Liver (tissue), 9 donors: Measurements from ENCODE around the gene PNMA1. TPM values are rescaled to one million over a fixed set of nuclear protein-coding genes. Genes with fewer than 3 reads are reported as not detected.

Experiments
- DNase-seq: peaks from one replicate; pipeline ENCODE4 v3.0.0-alpha.2; 2017; ENCODE audit warnings: low spot score
- H3K27ac ChIP-seq, 2 donors: one replicate each; pipeline ENCODE4 v1.7.0; 2013; ENCODE audit warnings: inconsistent platforms in 2 of 2, low read length in 2 of 2, control low read depth in 1 of 2, low read depth in 1 of 2, mild to moderate bottlenecking in 1 of 2
- H3K27me3 ChIP-seq, 4 donors: one replicate each; pipeline versions ENCODE4 v1.6.1 to v1.7.0; 2013; ENCODE audit warnings: low read length in 3 of 4, inconsistent platforms in 1 of 4, mild to moderate bottlenecking in 1 of 4, moderate library complexity in 1 of 4; ENCODE audit not compliant: control insufficient read depth in 4 of 4, insufficient read depth in 4 of 4
- H3K36me3 ChIP-seq, 4 donors: one replicate each; pipeline versions ENCODE4 v1.6.1 to v1.7.0; 2013; ENCODE audit warnings: low read length in 3 of 4, mild to moderate bottlenecking in 3 of 4, low read depth in 1 of 4, moderate library complexity in 1 of 4; ENCODE audit not compliant: control insufficient read depth in 4 of 4, insufficient read depth in 3 of 4
- H3K4me1 ChIP-seq, 4 donors: one replicate each; pipeline versions ENCODE4 v1.6.1 to v1.7.0; 2013; ENCODE audit warnings: low read length in 3 of 4, mild to moderate bottlenecking in 3 of 4, moderate library complexity in 1 of 4; ENCODE audit not compliant: control insufficient read depth in 4 of 4, insufficient read depth in 4 of 4
- H3K4me3 ChIP-seq, 3 donors: one replicate each; pipeline versions ENCODE4 v1.6.1 to v1.7.0; 2013; ENCODE audit warnings: low read length in 3 of 3, control low read depth in 1 of 3, low read depth in 1 of 3, mild to moderate bottlenecking in 1 of 3
- H3K9ac ChIP-seq, 2 donors: one replicate each; pipeline ENCODE4 v1.7.0; 2013; ENCODE audit warnings: low read length in 2 of 2, mild to moderate bottlenecking in 2 of 2, moderate library complexity in 2 of 2, control low read depth in 1 of 2, low read depth in 1 of 2
- H3K9me3 ChIP-seq, 4 donors: one replicate each; pipeline versions ENCODE4 v1.6.1 to v1.7.0; 2013; ENCODE audit warnings: low read length in 3 of 4; ENCODE audit not compliant: control insufficient read depth in 4 of 4
- EGR1 ChIP-seq, 2 donors: IDR thresholded peaks; 2 replicates each; pipeline ENCODE4 v1.6.1; 2016 to 2018; ENCODE audit warnings: antibody characterized with exemption in 2 of 2, low read depth in 2 of 2
- FOXA1 ChIP-seq: IDR thresholded peaks from 2 replicates; pipeline ENCODE4 v1.6.1; 2016; ENCODE audit warnings: antibody characterized with exemption
- FOXA2 ChIP-seq: IDR thresholded peaks from 2 replicates; pipeline ENCODE4 v1.6.1; 2016; ENCODE audit warnings: antibody characterized with exemption
- GABPA ChIP-seq, 2 donors: IDR thresholded peaks in 1 of 2; conservative IDR thresholded peaks in 1 of 2; 2 replicates each; pipeline ENCODE4 v1.6.1; 2016; ENCODE audit warnings: antibody characterized with exemption in 2 of 2, mild to moderate bottlenecking in 1 of 2, moderate library complexity in 1 of 2
- HNF4A ChIP-seq, 2 donors: conservative IDR thresholded peaks; 2 replicates each; pipeline ENCODE4 v1.6.1; 2016; ENCODE audit warnings: antibody characterized with exemption in 2 of 2, mild to moderate bottlenecking in 2 of 2
- HNF4G ChIP-seq: IDR thresholded peaks from 2 replicates; pipeline ENCODE4 v1.6.1; 2016; ENCODE audit warnings: antibody characterized with exemption
- JUND ChIP-seq, 2 donors: IDR thresholded peaks; 2 replicates each; pipeline ENCODE4 v1.6.1; 2016; ENCODE audit warnings: antibody characterized with exemption in 2 of 2
- NR2F2 ChIP-seq: IDR thresholded peaks from 2 replicates; pipeline ENCODE4 v1.6.1; 2016; ENCODE audit warnings: antibody characterized with exemption
- RAD21 ChIP-seq, 2 donors: IDR thresholded peaks; 2 replicates each; pipeline ENCODE4 v1.6.1; 2016; ENCODE audit warnings: antibody characterized with exemption in 2 of 2, mild to moderate bottlenecking in 2 of 2
- RXRA ChIP-seq, 2 donors: IDR thresholded peaks; 2 replicates each; pipeline ENCODE4 v1.6.1; 2017 to 2018; ENCODE audit warnings: antibody characterized with exemption in 2 of 2, mild to moderate bottlenecking in 1 of 2
- SP1 ChIP-seq: IDR thresholded peaks from 2 replicates; pipeline ENCODE4 v1.6.1; 2018; ENCODE audit warnings: antibody characterized with exemption, mild to moderate bottlenecking
- TAF1 ChIP-seq: conservative IDR thresholded peaks from 2 replicates; pipeline ENCODE4 v1.6.1; 2016; ENCODE audit warnings: antibody characterized with exemption, mild to moderate bottlenecking
- YY1 ChIP-seq: IDR thresholded peaks from 2 replicates; pipeline ENCODE4 v1.6.1; 2016; ENCODE audit warnings: antibody characterized with exemption, mild to moderate bottlenecking
- WGBS: extraction: QIAGEN DNeasy Blood & Tissue Kit; methylation state at CpG from one replicate; pipeline ENCODE4 v1.1.7; 2013; 5-methylcytosine and 5-hydroxymethylcytosine counted together
- polyA plus RNA-seq, 2 donors: library from polyadenylated mRNA; stranded (reverse) in 1 of 2; unstranded in 1 of 2; fragments of 200-250 nt in 1 of 2; fragments of >200 nt in 1 of 2; fragmentation: Nextera tagmentation in 1 of 2; extraction: Ambion mirVana in 1 of 2; gene quantifications; one replicate each; pipeline versions ENCODE4 v1.2.1 to v1.2.3, GENCODE V29; 2013 to 2015
- total RNA-seq, 2 donors: library from RNA; depleted of rRNA; stranded (reverse); fragments of >200 nt; gene quantifications; one replicate each; pipeline ENCODE4 v1.2.3, GENCODE V29; 2014
- TF ChIP-seq, protein P1 (sequence below): IDR thresholded peaks from 2 replicates; pipeline ENCODE4 v1.6.1; 2016; ENCODE audit warnings: antibody characterized with exemption
- TF ChIP-seq, protein P2 (sequence below): IDR thresholded peaks from 2 replicates; pipeline ENCODE4 v1.6.1; 2016; ENCODE audit warnings: antibody characterized with exemption
- TF ChIP-seq, protein P3 (sequence below): IDR thresholded peaks from 2 replicates; pipeline ENCODE4 v1.6.1; 2016; ENCODE audit warnings: antibody characterized with exemption
- TF ChIP-seq, protein P4 (sequence below): fragments of 150-350 bp; IDR thresholded peaks from 2 replicates; pipeline ENCODE4 v1.5.1; 2017; ENCODE audit warnings: improper control_type of control experiment, low read depth, low read length; ENCODE audit not compliant: missing input control
- TF ChIP-seq, protein P5 (sequence below): IDR thresholded peaks from 2 replicates; pipeline ENCODE4 v1.6.1; 2016; ENCODE audit warnings: antibody characterized with exemption, mild to moderate bottlenecking
- donor health status: healthy.
- donor health status: healthy.
- donor health status: healthy.
- donor health status: healthy.
- donor health status: healthy.

Gene PNMA1
- total and polyA plus RNA-seq, 4 donors, result 2.3 to 10.4 (median 3.4) TPM

DNA sequence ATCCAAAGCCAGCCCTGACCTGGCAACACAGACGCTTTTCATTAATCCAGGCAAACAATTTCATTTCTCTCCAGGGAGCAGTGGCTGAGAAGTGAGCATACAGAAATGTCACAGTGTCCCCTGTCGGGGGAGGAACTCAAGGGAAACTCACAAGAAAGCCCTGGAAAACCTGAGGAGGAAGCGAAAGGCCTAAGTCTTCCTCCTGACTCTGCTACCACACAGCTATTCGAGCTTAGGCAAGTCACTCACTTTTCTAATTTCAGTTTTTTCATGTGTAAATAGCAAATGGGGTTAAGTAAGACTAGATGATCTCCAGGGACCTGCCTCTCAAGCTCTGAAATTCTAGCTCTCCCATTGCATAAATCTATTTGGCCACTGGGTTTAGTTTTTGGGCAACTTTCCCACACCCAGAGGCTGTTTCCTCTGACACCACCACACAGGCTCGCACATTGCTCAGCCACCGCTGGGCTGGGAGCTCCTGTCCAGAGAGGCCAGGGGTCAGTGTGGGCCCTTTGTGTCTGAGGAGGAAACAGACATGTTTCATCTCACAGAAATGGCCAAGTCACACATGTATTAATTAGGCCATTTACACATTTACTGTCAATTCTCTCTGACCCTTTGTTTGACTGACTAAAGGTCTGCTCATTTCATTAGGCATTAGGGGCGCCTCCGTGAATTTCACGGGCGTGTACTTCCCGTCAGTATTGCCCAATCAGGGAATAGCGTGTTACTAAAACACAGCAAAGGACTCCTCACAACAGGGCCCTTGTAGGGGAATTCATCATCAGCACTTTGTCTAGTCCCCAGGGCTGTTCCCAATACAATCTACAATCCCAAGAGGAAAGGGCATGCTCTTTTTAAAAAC, 9.8 kb upstream of the PNMA1 start:
- Histone ChIP-seq H3K9ac (peak overlapping the region; percentile 8 to 21), H3K27ac (peak overlapping the region; percentile 78 to 81), H3K27me3 (no peaks in the 10 kb centered on the region), H3K4me1 (peaks cover 13 to 59% (median 49%) of the 10 kb centered on the region in 4 donors), H3K4me3 (no peak overlapping the region), H3K36me3 (peaks cover 6 to 61% (median 39%) of the 10 kb centered on the region in 4 donors), H3K9me3 (no peaks in the 10 kb centered on the region)
- TF ChIP-seq RXRA (IDR thresholded peaks at IDR 0.05) (peak; percentile 77 to 80), SP1 (peak; percentile 78), HNF4G (no peak), JUND (IDR thresholded peaks at IDR 0.05) (peak; percentile 30 to 51), FOXA1 (peak; percentile 51), YY1 (peak; percentile 70), HNF4A (conservative IDR thresholded peaks at IDR 0.05) (peak; percentile 71 to 79), GABPA (IDR thresholded peaks at IDR 0.05 in 1 of 2, conservative IDR thresholded peaks at IDR 0.05 in 1 of 2) (peak in 1 of 2 donors; percentile 71), TAF1 (peak; percentile 80), NR2F2 (peak; percentile 94), RAD21 (IDR thresholded peaks at IDR 0.05) (peak; percentile 41 to 61), FOXA2 (peak; percentile 63), EGR1 (IDR thresholded peaks at IDR 0.05; ENCODE audit: low read depth in 2 of 2) (peak; percentile 73 to 75)
- TF ChIP-seq, protein P1, sequence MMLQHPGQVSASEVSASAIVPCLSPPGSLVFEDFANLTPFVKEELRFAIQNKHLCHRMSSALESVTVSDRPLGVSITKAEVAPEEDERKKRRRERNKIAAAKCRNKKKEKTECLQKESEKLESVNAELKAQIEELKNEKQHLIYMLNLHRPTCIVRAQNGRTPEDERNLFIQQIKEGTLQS, result peak; percentile 39
- TF ChIP-seq, protein P2, sequence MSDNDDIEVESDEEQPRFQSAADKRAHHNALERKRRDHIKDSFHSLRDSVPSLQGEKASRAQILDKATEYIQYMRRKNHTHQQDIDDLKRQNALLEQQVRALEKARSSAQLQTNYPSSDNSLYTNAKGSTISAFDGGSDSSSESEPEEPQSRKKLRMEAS, result peak; percentile 88
- TF ChIP-seq, protein P3, sequence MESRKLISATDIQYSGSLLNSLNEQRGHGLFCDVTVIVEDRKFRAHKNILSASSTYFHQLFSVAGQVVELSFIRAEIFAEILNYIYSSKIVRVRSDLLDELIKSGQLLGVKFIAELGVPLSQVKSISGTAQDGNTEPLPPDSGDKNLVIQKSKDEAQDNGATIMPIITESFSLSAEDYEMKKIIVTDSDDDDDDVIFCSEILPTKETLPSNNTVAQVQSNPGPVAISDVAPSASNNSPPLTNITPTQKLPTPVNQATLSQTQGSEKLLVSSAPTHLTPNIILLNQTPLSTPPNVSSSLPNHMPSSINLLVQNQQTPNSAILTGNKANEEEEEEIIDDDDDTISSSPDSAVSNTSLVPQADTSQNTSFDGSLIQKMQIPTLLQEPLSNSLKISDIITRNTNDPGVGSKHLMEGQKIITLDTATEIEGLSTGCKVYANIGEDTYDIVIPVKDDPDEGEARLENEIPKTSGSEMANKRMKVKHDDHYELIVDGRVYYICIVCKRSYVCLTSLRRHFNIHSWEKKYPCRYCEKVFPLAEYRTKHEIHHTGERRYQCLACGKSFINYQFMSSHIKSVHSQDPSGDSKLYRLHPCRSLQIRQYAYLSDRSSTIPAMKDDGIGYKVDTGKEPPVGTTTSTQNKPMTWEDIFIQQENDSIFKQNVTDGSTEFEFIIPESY, result peak; percentile 82
- TF ChIP-seq, protein P4, sequence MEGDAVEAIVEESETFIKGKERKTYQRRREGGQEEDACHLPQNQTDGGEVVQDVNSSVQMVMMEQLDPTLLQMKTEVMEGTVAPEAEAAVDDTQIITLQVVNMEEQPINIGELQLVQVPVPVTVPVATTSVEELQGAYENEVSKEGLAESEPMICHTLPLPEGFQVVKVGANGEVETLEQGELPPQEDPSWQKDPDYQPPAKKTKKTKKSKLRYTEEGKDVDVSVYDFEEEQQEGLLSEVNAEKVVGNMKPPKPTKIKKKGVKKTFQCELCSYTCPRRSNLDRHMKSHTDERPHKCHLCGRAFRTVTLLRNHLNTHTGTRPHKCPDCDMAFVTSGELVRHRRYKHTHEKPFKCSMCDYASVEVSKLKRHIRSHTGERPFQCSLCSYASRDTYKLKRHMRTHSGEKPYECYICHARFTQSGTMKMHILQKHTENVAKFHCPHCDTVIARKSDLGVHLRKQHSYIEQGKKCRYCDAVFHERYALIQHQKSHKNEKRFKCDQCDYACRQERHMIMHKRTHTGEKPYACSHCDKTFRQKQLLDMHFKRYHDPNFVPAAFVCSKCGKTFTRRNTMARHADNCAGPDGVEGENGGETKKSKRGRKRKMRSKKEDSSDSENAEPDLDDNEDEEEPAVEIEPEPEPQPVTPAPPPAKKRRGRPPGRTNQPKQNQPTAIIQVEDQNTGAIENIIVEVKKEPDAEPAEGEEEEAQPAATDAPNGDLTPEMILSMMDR, result peak; percentile 28
- TF ChIP-seq, protein P5, sequence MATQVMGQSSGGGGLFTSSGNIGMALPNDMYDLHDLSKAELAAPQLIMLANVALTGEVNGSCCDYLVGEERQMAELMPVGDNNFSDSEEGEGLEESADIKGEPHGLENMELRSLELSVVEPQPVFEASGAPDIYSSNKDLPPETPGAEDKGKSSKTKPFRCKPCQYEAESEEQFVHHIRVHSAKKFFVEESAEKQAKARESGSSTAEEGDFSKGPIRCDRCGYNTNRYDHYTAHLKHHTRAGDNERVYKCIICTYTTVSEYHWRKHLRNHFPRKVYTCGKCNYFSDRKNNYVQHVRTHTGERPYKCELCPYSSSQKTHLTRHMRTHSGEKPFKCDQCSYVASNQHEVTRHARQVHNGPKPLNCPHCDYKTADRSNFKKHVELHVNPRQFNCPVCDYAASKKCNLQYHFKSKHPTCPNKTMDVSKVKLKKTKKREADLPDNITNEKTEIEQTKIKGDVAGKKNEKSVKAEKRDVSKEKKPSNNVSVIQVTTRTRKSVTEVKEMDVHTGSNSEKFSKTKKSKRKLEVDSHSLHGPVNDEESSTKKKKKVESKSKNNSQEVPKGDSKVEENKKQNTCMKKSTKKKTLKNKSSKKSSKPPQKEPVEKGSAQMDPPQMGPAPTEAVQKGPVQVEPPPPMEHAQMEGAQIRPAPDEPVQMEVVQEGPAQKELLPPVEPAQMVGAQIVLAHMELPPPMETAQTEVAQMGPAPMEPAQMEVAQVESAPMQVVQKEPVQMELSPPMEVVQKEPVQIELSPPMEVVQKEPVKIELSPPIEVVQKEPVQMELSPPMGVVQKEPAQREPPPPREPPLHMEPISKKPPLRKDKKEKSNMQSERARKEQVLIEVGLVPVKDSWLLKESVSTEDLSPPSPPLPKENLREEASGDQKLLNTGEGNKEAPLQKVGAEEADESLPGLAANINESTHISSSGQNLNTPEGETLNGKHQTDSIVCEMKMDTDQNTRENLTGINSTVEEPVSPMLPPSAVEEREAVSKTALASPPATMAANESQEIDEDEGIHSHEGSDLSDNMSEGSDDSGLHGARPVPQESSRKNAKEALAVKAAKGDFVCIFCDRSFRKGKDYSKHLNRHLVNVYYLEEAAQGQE, result peak; percentile 62
- 16% methylated on average over 12 of the region's 12 CpGs for WGBS
- DNase-seq, result no peak
